CD1c-positive myeloid dendritic cell (primary cell): ENCODE data around the gene TMEM231.

Experiments
- DNase-seq: peaks from one replicate; pipeline ENCODE4 v3.0.0-alpha.2; 2016; ENCODE audit errors: extremely low spot score

TMEM231 gene

DNA sequence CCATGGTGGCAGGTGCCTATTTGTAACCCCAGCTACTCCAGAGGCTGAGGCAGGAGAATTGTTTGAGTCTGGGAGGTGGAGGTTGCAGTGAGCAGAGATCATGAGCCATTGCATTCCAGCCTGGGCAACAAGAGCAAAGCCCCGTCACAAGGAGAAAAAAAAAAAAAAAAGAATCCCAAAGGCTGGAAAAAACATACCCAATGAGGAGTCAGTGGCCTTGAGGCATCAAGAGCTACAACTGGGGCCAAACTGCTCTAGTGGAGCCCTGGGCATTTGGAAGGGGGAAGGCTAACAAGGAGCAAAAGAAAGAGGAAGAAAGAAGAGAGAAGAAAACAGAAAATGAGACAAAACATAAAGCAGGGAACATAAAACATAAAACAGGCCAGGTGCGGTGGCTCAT is 67.7 kb downstream of the TMEM231 start:
- DNase-seq, result no peak
